GM21717 (cell line): ENCODE measurements around the gene WDR44.

ENCODE experiments used
- ATAC-seq: cut with Tn5 transposase; IDR thresholded peaks from one replicate; pipeline ENCODE4 v1.9.1; 2021; ENCODE audit warnings: mild to moderate bottlenecking, moderate library complexity; ENCODE audit not compliant: unreplicated experiment

The WDR44 gene

GRCh38 chrX:118355225-118355920 lies 9.5 kb downstream of the WDR44 start:
- ATAC-seq: no peak

- no peak for ATAC-seq
Measured at GRCh38 chrX:118356154-118356701, 10.3 kb downstream of the WDR44 start.

DNA sequence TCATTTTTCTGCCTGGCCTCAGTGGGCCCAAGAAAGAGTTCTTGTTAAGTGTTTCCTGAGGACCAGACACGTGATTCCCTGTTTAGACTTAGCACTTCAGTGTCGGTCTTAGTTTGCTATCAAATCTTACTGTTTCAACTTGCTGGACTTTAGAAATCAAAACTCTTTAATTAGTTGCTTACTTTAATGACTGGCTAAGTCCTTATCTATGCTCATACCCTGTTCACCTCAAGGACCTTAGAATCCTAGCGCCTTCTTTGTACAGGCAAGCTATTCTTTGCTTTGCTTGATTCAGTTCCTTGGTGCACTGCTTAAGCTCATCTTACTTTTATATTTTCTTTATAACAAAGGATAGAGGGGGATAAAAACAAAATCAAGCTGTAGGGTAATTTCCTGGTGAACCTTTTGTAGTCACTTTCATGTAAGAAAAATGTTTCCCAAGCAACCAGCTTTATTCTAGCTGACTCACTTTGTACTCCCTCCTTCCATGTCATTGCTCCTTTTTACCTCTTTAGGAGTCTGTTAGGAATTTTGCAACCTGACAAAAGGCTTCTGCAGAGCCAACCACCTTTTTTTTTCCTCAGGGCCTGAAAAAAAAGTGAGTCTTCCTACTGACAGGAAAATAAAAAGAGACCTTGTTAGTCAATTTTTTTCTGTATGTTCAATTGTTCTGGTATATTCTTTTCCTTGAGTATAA lies 14.7 kb downstream of the WDR44 start:
- no peak for ATAC-seq

DNA sequence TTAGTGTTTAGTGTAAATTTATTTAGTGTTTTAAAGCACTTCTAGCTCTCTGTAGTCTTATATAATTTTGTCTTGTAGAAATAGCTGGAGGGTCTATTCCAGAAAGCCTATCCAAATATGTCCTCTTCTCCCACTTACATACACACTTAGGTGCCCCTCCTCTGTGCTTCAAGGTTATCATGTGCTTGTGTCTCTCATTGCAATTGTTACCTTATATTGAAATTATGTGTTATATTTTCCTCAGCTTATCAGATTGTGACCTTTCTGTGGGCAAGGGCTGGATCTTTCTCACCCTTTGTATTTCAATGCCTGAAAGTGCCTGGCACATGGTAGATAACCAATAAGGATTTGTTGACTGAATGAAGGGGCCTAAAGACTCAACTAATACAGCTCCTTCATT lies 18.4 kb downstream of the WDR44 start:
- no peak for ATAC-seq

- ATAC-seq: no peak
Measured at GRCh38 chrX:118367338-118367737, 21.4 kb downstream of the WDR44 start.

GRCh38 chrX:118368398-118368797 lies 22.5 kb downstream of the WDR44 start:
- no peak for ATAC-seq

DNA sequence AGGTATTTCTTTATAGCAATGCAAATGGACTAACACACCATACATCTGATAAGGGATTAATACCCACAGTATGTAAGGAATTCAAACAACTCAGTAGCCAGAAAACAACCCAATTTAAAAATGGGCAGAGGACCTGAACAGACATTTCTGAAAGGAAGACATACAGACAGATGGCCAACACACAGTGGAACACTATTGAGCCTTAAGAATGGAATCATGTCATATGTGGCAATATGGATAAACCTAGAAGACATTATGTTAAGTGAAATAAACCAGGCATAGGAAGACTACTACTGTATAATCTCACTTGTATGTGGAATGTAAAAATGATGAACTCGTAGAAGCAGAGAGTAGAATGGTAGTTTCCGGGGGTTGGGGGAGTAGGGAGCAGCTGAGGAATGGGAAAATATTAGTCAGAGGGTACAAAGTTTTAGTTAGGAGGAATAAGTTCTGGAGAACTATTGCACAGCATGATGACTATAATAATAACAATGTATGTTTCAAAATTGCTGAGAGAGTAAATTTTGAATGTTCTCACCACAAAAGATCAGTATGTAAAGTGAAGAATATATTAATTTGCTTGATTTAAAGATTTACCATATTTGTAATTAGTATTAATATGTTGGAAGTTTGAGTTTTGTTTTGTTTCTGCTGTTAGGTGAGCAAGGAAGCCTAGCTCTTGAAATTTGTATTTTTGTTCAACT lies 25.2 kb downstream of the WDR44 start:
- no peak for ATAC-seq

DNA sequence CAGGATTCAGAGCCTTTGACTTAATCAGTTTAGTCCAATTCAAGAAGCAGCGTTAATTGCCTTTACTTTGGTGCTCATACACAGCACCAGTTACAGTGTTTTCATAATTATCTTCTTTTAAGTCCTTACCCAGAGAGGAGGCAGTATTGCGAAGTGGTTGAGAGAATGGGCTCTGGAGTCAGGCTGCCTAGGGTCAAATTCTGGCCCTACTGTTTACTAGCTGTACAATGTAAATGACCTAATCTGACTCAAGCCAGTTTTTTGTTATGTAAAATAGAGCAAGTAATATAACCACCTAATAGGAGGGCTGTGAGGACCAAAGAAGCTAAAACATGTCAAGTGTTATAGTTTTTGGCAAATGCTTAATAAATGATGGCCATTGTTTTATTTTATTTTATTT lies 27.6 kb downstream of the WDR44 start:
- ATAC-seq: no peak

GRCh38 chrX:118383120-118383519 lies 37.2 kb downstream of the WDR44 start:
- ATAC-seq: no peak

DNA sequence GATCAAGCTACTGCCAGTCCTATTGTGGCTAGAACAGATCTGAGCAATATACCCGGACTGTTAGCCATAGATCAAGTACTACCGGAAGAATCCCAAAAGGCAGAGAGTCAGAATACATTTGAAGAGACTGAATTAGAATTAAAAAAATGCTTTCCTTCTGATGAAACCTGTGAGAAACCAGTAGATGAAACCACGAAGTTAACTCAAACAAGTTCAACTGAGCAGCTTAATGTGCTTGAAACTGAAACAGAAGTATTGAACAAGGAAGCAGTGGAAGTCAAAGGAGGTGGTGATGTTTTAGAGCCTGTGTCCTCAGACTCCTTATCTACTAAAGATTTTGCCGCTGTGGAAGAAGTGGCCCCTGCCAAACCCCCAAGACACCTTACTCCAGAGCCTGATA lies 46.8 kb downstream of the WDR44 start:
- ATAC-seq: no peak

DNA sequence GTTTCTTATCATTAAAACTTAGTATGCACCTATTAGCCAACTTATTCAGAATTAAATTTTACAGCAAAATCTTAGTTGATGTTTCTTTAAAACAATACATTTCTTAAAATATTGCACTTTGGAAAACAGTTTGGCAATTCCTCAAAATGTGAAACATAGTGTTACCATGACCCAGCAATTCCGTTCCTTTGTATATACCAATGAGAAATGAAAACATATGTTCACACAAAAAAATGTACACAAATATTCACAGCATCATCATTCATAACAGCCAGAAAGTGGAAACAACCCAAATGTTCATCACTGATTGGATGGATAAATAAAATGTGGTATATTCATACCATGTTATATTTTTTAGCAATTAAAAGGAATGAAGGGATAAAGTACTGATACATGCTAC lies 50.2 kb downstream of the WDR44 start:
- ATAC-seq: no peak

DNA sequence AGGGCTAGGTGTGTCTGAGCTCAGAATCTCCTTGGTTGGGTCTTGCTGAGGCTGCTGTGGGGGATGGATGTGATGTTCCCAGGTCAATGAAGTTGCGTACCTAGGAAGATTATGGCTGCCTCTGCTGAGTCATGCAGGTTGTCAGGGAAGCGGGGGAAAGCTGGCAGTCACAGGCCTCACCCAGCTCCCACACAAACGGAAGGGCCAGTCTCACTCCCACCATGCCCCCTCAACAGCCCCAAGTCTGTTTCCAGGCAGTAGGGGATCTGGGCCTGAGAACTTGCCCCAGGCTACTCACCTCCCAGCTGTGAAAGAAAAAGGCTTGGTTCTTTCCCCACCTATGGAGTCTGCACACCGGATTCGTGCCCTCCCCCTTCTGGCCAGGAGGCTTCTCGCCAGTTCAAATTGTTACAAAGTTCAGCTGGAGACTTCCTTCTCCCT lies 72.9 kb downstream of the WDR44 start:
- ATAC-seq: no peak

DNA sequence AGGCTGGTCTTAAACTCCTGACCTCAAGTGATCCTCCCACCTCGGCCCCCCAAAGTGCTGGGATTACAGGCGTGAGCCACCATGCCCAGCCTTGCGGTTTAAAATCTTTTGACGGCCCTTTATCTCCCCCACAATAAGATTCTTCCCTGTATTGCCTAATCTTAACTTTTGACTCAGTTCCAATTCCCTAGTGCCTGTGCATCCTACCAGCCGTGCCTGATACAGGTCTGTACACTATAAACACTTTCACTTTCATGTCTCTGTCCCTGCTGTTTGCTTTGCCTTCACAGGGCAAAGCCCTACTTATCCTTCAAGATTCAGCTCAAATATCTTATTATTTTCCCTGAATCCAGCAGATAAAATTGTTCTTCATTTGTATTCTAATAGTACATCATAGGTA lies 74.6 kb downstream of the WDR44 start:
- ATAC-seq: peak; percentile 66

DNA sequence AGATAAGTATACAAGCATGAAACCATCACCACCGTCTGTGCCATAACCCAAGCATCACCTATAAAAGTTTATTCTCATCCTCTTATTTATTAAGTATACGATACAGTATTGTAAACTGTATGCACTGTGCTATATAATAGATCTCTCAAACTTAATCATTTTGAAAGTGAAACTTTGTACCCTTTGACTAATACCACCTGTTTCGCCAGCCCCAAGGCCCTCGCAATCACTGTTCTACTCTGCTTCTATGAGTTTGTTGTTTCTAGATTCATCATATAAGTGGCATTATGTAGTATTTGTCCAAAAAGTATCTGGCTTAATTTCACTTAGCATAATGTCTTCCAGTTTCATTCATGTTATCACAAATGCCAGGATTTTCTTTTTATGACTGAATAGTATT lies 77.7 kb downstream of the WDR44 start:
- ATAC-seq: peak; percentile 95

DNA sequence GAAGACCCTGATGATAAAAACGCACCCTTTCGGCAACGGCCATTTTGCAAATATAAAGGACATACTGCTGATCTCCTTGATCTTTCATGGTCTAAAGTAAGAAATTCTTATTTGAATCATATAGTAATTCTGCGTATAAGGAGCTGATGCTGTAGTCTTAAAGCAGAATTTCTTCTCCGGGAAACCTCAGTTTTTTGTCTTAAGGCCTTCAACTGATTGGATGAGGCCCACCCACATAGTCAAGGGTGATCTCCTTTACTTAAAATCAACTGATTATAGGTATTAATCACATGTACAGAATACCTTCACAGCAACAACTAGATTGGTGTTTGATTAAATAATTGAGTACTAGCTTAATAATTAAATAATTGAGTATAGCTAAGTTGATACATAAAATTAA lies 86.9 kb downstream of the WDR44 start:
- ATAC-seq: no peak

- no peak for ATAC-seq
Measured at GRCh38 chrX:118437283-118437682, 91.4 kb downstream of the WDR44 start.

- no peak for ATAC-seq
Measured at GRCh38 chrX:118448273-118448783, 102.4 kb downstream of the WDR44 start.

GRCh38 chrX:118455013-118455412 lies 109.1 kb downstream of the WDR44 start:
- no peak for ATAC-seq

- peak; percentile 56 for ATAC-seq
Measured at GRCh38 chrX:118459494-118459893, 113.6 kb downstream of the WDR44 start.

DNA sequence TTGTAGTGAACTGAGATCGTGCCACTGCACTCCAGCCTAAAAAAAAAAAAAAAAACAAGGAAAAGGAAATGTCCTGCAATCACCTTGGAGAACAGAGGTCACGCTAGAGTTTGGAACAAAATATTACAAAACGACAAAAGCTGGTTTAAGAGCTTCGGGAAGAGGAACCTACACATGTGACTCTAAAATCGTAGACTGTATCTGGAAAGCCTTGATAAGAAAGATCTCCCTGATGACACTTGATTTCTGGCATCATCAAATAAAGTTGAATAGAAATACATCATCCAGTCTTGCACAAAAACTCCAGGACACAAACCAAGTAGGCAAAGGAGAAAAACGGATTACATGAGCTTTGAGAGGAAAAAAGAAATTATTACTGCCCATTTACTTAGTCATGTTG lies 118.6 kb downstream of the WDR44 start:
- ATAC-seq: no peak

- no peak for ATAC-seq
Measured at GRCh38 chrX:118468122-118468521, 122.2 kb downstream of the WDR44 start.
